H1 (cell line): ENCODE results near the gene ZBTB20. TPM values are rescaled to one million over a fixed set of nuclear protein-coding genes. Genes with fewer than 3 reads are reported as not detected.

Source experiments
- CEBPB ChIP-seq: IDR thresholded peaks from 2 replicates; pipeline ENCODE4 v1.6.1; 2012; ENCODE audit warnings: low read depth, low read length
- GABPA ChIP-seq: IDR thresholded peaks from 2 replicates; pipeline ENCODE4 v1.6.1; 2011; ENCODE audit warnings: mild to moderate bottlenecking, low read length, moderate library complexity, borderline replicate concordance; ENCODE audit not compliant: insufficient read depth
- JUN ChIP-seq: IDR thresholded peaks from 2 replicates; pipeline ENCODE4 v1.6.1; 2011; ENCODE audit warnings: low read depth, mild to moderate bottlenecking, improper control_type of control experiment, low read length
- POU5F1 ChIP-seq: IDR thresholded peaks from 2 replicates; pipeline ENCODE4 v1.6.1; 2011; ENCODE audit warnings: low read depth, mild to moderate bottlenecking, low read length, moderate library complexity
- SIX5 ChIP-seq: IDR thresholded peaks from 2 replicates; pipeline ENCODE4 v1.6.1; 2011; ENCODE audit warnings: mild to moderate bottlenecking, low read depth, low read length
- SP1 ChIP-seq: IDR thresholded peaks from 2 replicates; pipeline ENCODE4 v1.6.1; 2011; ENCODE audit warnings: low read depth, low read length
- polyA plus RNA-seq, 7 experiments: library from polyadenylated mRNA; depleted of rRNA in 3 of 7; stranded (reverse) in 5 of 7; unstranded in 2 of 7; fragments of >200 nt in 5 of 7; fragments of 200-250 nt in 2 of 7; gene quantifications; 1 replicate in 5 of 7; 2 replicates in 1 of 7; 4 replicates in 1 of 7; pipeline versions ENCODE4 v1.2.1 to v1.2.3, GENCODE V29; 2011 to 2013; ENCODE audit warnings: missing spikeins in 2 of 7, mixed read lengths in 2 of 7
- total RNA-seq: library from RNA; stranded (reverse); fragmentation: NEBNext Ultra II Directional; extraction: Animal tissue kit (Norgen Biotek cat#: 25700); gene quantifications from 2 replicates; pipeline ENCODE4 v1.2.1, GENCODE V29; 2021
- TF ChIP-seq, protein P1 (sequence below): fragments of 300-600 bp; sonication (generic); IDR thresholded peaks from 2 replicates; pipeline ENCODE4 v1.7.1; 2012; ENCODE audit warnings: low read length, moderate library complexity, mild to moderate bottlenecking, inconsistent platforms; ENCODE audit not compliant: insufficient replicate concordance

ZBTB20 gene
- total and polyA plus RNA-seq, 2 of the 8 experiments (the other 6 are each of a cell fraction or from before 2014, with no cell fraction given): 0.35 to 1.3 TPM

DNA sequence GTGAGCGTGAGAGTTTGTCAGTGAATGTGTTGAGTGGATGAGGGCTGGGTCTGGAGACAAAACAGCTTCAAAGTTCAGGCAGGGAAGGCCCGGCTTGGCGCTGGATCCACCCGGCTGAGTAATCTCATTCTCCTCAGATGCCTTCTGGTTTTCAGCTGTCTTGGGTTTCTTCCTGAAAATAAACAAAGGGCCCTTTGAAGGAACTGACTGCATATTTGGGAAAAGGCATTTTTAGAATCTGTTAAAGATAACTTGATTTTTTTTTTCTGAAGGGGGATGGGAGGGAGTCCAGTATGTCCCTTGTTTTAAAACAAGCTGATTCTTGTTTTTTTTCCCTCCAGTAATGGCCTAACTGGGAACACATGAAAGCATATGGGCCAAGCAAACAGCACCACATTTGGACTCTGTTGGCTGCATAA, 766.8 kb downstream of the ZBTB20 start (continued):
- TF ChIP-seq, protein P1, sequence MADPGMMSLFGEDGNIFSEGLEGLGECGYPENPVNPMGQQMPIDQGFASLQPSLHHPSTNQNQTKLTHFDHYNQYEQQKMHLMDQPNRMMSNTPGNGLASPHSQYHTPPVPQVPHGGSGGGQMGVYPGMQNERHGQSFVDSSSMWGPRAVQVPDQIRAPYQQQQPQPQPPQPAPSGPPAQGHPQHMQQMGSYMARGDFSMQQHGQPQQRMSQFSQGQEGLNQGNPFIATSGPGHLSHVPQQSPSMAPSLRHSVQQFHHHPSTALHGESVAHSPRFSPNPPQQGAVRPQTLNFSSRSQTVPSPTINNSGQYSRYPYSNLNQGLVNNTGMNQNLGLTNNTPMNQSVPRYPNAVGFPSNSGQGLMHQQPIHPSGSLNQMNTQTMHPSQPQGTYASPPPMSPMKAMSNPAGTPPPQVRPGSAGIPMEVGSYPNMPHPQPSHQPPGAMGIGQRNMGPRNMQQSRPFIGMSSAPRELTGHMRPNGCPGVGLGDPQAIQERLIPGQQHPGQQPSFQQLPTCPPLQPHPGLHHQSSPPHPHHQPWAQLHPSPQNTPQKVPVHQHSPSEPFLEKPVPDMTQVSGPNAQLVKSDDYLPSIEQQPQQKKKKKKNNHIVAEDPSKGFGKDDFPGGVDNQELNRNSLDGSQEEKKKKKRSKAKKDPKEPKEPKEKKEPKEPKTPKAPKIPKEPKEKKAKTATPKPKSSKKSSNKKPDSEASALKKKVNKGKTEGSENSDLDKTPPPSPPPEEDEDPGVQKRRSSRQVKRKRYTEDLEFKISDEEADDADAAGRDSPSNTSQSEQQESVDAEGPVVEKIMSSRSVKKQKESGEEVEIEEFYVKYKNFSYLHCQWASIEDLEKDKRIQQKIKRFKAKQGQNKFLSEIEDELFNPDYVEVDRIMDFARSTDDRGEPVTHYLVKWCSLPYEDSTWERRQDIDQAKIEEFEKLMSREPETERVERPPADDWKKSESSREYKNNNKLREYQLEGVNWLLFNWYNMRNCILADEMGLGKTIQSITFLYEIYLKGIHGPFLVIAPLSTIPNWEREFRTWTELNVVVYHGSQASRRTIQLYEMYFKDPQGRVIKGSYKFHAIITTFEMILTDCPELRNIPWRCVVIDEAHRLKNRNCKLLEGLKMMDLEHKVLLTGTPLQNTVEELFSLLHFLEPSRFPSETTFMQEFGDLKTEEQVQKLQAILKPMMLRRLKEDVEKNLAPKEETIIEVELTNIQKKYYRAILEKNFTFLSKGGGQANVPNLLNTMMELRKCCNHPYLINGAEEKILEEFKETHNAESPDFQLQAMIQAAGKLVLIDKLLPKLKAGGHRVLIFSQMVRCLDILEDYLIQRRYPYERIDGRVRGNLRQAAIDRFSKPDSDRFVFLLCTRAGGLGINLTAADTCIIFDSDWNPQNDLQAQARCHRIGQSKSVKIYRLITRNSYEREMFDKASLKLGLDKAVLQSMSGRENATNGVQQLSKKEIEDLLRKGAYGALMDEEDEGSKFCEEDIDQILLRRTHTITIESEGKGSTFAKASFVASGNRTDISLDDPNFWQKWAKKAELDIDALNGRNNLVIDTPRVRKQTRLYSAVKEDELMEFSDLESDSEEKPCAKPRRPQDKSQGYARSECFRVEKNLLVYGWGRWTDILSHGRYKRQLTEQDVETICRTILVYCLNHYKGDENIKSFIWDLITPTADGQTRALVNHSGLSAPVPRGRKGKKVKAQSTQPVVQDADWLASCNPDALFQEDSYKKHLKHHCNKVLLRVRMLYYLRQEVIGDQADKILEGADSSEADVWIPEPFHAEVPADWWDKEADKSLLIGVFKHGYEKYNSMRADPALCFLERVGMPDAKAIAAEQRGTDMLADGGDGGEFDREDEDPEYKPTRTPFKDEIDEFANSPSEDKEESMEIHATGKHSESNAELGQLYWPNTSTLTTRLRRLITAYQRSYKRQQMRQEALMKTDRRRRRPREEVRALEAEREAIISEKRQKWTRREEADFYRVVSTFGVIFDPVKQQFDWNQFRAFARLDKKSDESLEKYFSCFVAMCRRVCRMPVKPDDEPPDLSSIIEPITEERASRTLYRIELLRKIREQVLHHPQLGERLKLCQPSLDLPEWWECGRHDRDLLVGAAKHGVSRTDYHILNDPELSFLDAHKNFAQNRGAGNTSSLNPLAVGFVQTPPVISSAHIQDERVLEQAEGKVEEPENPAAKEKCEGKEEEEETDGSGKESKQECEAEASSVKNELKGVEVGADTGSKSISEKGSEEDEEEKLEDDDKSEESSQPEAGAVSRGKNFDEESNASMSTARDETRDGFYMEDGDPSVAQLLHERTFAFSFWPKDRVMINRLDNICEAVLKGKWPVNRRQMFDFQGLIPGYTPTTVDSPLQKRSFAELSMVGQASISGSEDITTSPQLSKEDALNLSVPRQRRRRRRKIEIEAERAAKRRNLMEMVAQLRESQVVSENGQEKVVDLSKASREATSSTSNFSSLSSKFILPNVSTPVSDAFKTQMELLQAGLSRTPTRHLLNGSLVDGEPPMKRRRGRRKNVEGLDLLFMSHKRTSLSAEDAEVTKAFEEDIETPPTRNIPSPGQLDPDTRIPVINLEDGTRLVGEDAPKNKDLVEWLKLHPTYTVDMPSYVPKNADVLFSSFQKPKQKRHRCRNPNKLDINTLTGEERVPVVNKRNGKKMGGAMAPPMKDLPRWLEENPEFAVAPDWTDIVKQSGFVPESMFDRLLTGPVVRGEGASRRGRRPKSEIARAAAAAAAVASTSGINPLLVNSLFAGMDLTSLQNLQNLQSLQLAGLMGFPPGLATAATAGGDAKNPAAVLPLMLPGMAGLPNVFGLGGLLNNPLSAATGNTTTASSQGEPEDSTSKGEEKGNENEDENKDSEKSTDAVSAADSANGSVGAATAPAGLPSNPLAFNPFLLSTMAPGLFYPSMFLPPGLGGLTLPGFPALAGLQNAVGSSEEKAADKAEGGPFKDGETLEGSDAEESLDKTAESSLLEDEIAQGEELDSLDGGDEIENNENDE: no peak
- TF ChIP-seq CEBPB (no peak), GABPA (no peak), JUN (no peak), SIX5 (no peak), POU5F1 (no peak), SP1 (no peak)
